ENCODE data around the gene STRN4.
"Not testable (repeated sequence)": the region's sequence is repeated elsewhere in the genome, so short reads cannot be mapped to it uniquely, and the experiment has no call there.

Gene STRN4

GRCh38 chr19:46762245-46762890 lies 16.1 kb upstream of the STRN4 start:
- Histone ChIP-seq H3K27ac (replicated peaks) (no peak overlapping the region), H3K4me3 (replicated peaks; ENCODE audit: insufficient read depth, low read length) (no peak overlapping the region), H3K27me3 (ENCODE audit: insufficient read depth, poor library complexity, severe bottlenecking) (no peaks in the 10 kb centered on the region)
- DNase-seq (ENCODE audit: low read depth in 1 of 2, low spot score in 1 of 2) = no peak
- no peak for TF ChIP-seq SPI1 (IDR thresholded peaks at IDR 0.05; ENCODE audit: borderline replicate concordance, low read depth)

GRCh38 chr19:46761418-46761831 lies 15.2 kb upstream of the STRN4 start:
- no peak for DNase-seq (ENCODE audit: low read depth in 1 of 2, low spot score in 1 of 2)
- no peaks in the 10 kb centered on the region for H3K27me3 ChIP-seq (ENCODE audit: insufficient read depth, poor library complexity, severe bottlenecking)
- H3K27ac ChIP-seq (replicated peaks) = no peak overlapping the region
- TF ChIP-seq CTCF (IDR thresholded peaks at IDR 0.05; ENCODE audit: insufficient read depth, low read length) = no peak
- no peak for TF ChIP-seq GABPA (IDR thresholded peaks at IDR 0.05; ENCODE audit: low read depth)
- TF ChIP-seq POLR2AphosphoS5 (IDR thresholded peaks at IDR 0.05; ENCODE audit: low read depth) = no peak
- no peak overlapping the region for H3K4me3 ChIP-seq (replicated peaks; ENCODE audit: insufficient read depth, low read length)

- not testable (repeated sequence) for H3K27me3 ChIP-seq (ENCODE audit: insufficient read depth, poor library complexity, severe bottlenecking); DNase-seq (ENCODE audit: low read depth in 1 of 2, low spot score in 1 of 2); H3K27ac ChIP-seq (replicated peaks); H3K4me3 ChIP-seq (replicated peaks; ENCODE audit: insufficient read depth, low read length)
These were observed 14.6 kb upstream of the STRN4 start for GRCh38 chr19:46760897-46761296.

GRCh38 chr19:46760363-46760762 lies 14.1 kb upstream of the STRN4 start:
- no peak for DNase-seq (ENCODE audit: low read depth in 1 of 2, low spot score in 1 of 2)
- Histone ChIP-seq H3K27me3 (ENCODE audit: insufficient read depth, poor library complexity, severe bottlenecking) (no peaks in the 10 kb centered on the region), H3K27ac (replicated peaks) (no peak overlapping the region), H3K4me3 (replicated peaks; ENCODE audit: insufficient read depth, low read length) (no peak overlapping the region)
- TF ChIP-seq SPI1 (IDR thresholded peaks at IDR 0.05; ENCODE audit: borderline replicate concordance, low read depth) (no peak), REST (IDR thresholded peaks at IDR 0.05; ENCODE audit: insufficient replicate concordance, low read depth) (no peak), POLR2AphosphoS5 (IDR thresholded peaks at IDR 0.05; ENCODE audit: low read depth) (no peak), CTCF (IDR thresholded peaks at IDR 0.05; ENCODE audit: insufficient read depth, low read length) (no peak), GABPA (IDR thresholded peaks at IDR 0.05; ENCODE audit: low read depth) (no peak)

GRCh38 chr19:46759817-46760333 lies 13.6 kb upstream of the STRN4 start:
- Histone ChIP-seq H3K4me3 (replicated peaks; ENCODE audit: insufficient read depth, low read length) (no peak overlapping the region), H3K27me3 (ENCODE audit: insufficient read depth, poor library complexity, severe bottlenecking) (no peaks in the 10 kb centered on the region), H3K27ac (replicated peaks) (no peak overlapping the region)
- DNase-seq (ENCODE audit: low read depth in 1 of 2, low spot score in 1 of 2) = no peak
- TF ChIP-seq GABPA (IDR thresholded peaks at IDR 0.05; ENCODE audit: low read depth) (no peak), SPI1 (IDR thresholded peaks at IDR 0.05; ENCODE audit: borderline replicate concordance, low read depth) (no peak), REST (IDR thresholded peaks at IDR 0.05; ENCODE audit: insufficient replicate concordance, low read depth) (no peak), CTCF (IDR thresholded peaks at IDR 0.05; ENCODE audit: insufficient read depth, low read length) (no peak), POLR2AphosphoS5 (IDR thresholded peaks at IDR 0.05; ENCODE audit: low read depth) (no peak)
